Hindlimb muscle (tissue), 1 donor: ENCODE data around the gene EVI5L. TPM values are rescaled to one million over a fixed set of nuclear protein-coding genes. Genes with fewer than 3 reads are reported as not detected.
"Not testable (repeated sequence)": the region's sequence is repeated elsewhere in the genome, so short reads cannot be mapped to it uniquely, and the experiment has no call there.

Experiments used
- DNase-seq: peaks from one replicate; pipeline ENCODE4 v3.0.0-alpha.2; 2013
- polyA plus RNA-seq: library from polyadenylated mRNA; unstranded; fragments of 120-200 nt; gene quantifications from one replicate; pipeline ENCODE4 v1.2.1, GENCODE V29; 2013; ENCODE audit not compliant: insufficient read length

Gene EVI5L
- 17.6 TPM for polyA plus RNA-seq

DNA sequence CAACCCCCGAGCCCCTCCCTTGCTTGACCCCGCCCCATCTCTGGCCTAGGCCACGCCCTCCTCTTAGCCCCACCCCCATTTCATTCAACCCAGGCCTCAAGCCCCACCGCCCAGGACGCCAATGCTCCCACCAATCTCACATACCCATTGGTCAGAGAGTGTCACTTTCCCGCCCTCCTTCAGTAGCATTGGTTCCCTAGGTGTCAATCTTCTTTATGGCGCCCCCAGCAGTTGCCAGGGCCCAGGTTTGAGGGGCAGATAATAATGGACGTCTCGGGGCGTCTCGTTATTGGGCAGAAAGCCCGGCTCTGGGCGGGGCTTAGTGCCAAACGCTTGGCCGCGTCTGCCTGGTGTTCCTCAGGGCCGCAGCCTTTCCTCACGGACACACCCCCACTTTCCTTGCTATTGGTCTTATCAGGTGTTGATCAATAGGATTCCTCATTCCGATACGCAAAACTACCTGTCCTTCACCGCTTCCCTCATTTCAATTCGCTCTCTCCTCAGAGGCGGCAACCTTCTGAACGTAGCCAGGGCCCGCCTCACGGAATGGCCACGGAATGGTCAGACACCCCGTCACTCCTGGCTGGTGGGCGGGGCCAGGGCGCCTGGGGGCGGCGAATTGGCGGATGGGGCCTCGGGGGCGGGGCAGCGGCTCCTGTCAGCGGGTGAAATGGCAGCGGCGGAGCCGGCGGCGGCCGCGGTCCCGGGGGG lies at the start of gene EVI5L:
EVI5L (plus strand) TSS at position 658 of the 711 bp plus-strand sequence. CDS start 16,325 bp downstream, outside the sequence.
- peak; percentile 99 for DNase-seq

DNA sequence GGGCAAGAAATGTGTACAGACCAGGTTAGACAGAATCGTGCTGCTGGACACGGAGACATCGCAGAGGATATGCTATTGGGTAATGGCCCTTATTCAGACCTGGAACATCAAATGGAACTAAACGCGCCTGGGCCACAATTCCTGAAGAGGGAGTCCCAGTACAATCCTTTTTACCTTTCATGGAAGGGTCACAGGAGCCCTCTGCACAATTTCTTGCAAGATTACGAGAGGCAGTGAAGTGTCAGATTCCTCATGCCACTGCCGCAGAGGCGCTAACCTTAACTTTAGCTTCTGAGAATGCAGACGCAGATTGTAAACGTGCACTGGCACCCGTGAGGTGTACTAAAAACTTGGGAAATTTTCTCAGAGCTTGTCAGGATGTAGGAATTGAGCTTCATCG lies 48.9 kb upstream of the EVI5L start:
- DNase-seq = no peak

DNA sequence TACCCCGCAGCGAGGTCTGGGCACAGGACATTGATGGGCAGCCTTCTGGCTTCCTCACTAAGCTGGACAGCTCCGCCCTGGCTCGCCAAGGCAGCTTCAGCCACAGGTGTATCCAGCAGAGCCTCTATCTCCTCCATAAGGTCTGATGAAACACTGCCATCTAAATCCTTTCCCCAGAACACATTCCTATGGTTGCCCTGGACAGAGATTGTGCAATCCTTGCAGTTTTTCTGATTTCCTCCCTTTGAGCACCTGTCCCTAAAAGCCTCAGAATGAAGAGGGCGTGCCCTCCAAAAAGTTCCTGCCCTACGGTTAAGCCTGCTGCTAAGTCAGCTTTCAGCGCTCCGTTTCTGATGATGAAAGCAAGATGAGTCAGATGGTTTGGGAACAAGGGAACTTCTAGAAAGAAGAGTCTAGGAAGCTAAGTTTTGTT lies 46.0 kb upstream of the EVI5L start:
- no peak for DNase-seq

DNA sequence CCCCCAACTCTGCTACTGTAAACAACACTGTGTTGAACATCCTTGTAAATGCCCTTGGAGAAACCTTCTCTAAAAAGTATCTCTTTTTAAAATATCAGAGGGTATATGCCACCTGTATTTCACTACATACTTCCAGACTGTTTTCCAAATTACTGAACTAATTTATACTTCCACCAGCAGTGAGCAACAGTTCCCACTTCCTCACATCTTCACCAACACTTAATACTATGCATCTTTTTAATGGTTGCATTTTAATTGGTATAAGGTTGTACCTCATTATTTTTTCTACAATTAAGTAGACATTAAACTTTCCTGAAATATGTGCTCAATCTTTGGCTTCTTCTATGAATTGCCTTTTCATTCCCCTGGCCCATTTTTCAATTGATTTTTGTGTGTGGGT lies 45.2 kb upstream of the EVI5L start:
- DNase-seq = no peak

DNA sequence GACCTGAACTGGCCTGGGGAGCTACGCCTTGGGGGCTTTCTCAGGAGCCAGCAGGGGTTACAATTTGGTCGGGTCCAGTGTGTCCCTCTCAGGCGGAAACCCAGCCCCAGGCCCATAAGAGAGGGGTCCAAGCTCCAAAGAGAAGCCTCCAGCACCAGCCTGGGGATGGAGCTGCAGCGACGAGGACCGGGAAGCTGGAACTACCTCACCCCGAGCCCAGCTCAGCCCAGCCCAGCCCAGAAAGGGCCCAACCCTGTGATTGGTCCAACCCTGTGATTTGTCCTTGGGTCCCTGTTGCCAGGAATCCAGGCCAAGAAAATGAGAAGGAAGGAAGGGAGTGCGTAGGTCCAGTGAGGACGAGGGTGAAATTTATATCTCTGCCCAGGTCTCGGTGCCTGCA lies 42.9 kb upstream of the EVI5L start:
- DNase-seq = no peak

DNA sequence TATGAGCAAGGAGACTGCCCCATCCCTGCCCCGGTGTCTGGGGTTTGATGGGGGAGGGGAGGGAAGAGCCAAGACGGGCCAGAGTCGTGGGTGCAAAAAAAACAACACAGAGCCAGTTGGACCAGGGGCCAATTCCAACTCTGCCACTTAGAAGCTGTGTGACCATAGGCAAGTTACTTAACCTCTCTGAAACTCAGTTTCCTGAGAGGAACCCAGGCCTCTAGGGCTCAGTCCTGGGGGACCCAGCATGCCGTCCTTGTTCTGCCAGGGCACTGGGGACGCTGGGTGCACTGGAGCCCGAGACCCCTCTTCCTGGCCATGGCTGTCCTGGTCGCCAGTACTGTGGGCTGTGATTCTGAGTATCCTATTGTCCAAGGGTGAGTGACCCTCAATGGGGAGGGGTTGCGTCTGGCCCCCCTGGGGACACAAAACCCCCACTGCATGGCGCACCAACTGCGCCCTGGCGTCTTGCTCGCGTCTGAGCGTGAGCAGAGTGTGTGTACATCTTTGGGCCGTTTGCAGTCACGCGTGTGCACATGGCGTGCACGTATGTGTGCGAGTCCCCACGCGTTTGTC lies 42.3 kb upstream of the EVI5L start:
- no peak for DNase-seq

DNA sequence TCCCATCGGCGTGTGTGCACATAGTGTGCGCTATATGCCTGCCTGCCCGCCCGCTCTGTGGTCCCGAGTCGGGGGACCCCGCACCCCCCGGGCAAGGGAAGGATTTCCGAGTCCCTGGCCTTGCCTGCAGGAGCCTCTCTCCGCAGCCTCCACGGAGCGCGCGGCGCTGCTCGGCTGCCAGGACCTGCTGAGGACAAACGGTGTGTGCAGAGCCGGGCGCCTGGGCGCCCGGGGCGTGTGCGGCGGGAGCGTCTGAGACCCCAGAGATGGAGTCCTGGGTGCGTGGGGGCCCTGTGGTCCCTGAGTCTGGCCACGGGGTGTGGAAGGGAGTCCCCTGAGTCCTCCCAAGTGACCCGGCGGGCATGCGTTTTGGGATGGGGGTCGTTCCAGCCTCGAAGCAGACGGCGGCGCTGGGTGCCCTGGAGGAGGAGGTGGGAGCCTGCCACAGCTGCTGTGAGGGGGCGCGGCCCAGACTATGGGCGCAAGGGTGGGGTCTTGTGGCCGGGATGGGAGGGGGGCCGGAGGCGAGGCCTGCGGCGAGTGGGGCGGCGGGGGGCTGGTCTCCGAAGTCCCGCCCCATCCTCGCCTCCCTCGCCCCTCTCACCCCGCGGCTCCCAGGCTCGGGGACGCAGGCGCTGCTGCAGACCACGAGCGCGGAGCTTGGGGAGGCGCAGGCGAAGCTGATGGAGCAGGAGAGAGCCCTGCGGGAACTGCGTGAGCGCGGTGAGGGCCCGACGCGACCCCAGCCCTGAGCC lies 41.7 kb upstream of the EVI5L start:
- DNase-seq = no peak

DNA sequence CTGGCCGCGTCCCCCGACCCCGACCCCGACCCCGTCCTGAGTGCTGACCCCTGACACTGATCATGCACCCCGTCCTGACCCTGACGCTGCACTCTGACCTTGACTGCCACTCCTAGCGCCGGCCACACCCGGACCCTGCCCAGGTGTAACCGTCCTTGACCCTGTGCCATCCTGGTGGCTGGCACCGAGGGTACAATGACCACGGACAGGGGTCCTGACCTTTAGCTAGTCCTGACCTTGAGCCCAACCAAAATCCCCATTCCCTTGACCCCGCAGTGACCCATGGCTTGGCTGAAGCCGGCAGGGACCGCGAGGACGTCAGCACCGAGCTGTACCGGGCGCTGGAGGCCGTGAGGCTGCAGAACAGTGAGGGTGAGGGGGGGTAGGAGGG lies 41.1 kb upstream of the EVI5L start:
- no peak for DNase-seq

DNA sequence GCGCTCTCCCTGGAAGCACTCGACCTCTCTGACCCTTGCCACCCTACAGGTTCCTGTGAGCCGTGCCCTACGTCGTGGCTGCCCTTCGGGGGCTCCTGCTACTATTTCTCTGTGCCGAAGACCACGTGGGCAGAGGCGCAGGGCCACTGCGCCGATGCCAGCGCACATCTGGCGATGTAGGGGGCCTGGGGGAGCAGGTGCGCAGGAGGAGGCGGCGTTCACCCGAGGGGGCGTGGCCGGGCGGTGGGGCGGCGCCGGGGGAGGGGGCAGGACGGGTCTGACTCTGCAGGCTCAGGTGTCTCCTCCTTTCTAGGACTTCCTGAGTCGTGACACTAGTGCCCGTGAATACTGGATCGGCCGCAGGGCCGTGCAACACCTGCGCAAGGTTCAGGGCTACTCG lies 40.6 kb upstream of the EVI5L start:
- no peak for DNase-seq

DNA sequence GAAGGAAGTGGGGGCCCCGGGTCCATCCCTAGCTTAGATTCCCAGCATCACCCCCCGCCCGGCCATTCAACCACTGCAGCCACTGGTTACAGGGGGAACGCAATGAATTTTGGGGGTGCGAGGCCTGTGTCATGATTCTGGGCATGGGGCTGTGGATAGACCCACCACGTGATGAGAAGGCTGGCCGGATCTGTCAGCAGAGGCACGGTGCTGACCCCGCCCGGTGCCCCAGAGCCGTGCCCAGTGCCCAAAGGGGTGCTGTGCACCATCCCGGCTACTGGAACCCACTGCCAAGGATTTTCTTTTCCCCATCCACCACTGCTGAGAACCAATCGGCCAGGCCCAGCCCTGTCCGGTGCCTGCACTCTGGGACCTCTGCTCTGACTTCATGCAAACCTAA lies 39.6 kb upstream of the EVI5L start:
- no peak for DNase-seq

DNA sequence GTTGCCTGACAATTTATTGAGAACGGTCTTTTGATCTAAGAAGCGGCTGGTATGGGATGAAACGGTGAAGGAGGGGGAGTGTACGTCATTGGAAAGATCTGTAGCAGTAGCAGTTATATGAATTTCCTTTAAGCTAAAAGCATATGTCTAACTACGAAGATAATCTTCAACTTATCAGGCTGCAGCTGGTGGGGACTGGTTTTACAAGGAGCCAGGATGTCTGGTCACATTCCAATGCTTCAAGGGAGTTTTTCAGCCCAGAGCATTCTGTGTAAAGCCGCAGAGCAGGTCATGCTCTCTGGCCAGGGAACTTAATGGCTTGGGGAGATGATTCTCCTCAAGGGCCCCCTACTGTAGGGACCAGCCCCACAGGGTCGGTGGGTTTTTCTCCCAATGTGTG lies 37.7 kb upstream of the EVI5L start:
- no peak for DNase-seq

DNA sequence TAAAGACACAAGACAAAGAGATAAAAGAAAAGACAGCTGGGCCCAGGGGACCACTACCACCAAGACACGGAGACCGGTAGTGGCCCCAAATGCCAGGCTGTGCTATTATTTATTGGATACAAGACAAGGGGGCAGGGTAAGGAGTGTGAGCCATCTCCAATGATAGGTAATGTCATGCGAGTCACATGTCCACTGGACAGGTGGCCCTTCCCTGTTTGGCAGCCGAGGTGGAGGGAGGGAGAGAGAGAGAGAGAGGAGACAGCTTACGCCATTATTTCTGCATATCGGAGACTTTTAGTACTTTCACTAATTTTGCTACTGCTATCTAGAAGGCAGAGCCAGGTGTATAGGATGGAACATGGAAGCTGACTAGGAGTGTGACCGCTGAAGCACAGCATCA lies 37.3 kb upstream of the EVI5L start:
- not testable (repeated sequence) for DNase-seq

DNA sequence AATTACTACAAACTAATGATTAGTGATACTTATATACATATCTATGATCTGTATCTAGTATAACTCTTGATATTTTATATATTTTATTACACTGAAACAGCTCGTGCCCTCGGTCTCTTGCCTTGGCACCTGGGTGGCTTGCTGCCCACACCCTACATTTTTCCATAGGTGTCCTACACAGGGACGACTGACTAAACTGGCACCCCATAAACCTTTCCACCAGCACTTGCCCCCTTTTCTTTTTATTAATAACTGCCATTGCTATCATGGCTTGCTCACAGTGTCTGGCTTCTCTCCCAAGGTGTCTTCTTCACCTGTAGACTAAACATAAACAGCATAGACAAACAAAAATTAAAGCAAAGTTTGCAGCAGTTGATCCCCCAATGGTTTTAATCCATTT lies 36.5 kb upstream of the EVI5L start:
- DNase-seq = no peak

DNA sequence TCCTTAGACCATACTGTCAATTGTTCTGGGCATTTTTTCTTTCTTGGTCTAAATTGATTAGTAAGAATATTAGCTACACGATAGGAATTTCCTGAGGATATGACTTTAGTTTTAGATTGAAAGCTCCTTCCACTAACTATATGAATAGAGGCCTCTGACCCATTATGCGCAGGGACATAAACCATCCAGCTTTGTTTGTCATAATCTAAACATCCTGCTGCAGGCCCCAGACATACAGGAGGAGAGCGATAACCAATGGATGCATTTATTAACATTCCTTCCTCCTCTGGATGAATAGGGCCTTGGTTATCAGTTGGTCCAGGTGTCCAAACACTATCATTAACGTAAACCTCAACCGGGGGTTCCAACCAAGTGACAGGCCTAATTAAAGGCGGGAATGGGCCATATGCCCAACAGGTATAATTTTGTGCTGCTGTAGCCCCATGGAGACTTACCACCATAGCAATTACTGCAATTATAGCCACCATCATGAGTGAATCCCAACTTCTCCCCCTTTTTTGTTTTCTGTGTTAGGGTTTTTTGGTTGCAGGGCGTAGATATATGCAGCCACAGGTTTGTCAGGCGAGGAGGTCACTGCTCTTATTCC lies 34.4 kb upstream of the EVI5L start:
- DNase-seq = no peak

DNA sequence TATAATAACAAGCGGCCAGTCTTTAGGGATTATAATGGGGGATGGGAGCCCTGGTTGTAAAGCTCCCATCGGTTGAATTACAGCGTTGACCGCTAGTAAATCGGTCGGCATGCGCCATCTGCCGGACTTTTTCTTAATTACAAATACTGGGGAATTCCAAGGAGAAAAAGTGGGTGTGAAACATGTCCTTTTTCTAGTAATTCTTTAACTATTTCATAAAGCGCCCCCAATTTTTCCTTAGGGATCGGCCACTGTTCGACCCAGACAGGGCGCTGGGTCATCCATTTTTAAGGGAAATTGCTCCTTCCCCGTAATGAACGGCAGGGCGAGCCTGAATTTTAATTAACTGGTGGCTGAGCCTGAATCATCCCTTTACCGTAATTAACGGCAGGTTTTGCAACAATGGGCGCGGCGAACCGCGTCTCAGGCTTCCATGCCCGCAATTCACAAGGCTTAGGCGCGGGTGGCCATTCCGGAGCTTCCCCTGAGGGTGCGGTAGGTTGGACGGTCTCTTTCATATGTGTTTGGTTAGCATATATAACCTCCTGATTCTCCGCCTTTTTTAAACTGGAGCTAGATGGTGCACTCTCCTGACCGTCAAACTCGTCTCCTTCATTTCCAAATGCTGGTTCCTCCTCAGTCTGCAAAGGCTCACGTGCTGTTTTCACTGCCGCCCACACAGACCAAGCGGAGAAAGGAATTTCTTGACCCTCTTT lies 30.2 kb upstream of the EVI5L start:
- peak; percentile 70 for DNase-seq

DNA sequence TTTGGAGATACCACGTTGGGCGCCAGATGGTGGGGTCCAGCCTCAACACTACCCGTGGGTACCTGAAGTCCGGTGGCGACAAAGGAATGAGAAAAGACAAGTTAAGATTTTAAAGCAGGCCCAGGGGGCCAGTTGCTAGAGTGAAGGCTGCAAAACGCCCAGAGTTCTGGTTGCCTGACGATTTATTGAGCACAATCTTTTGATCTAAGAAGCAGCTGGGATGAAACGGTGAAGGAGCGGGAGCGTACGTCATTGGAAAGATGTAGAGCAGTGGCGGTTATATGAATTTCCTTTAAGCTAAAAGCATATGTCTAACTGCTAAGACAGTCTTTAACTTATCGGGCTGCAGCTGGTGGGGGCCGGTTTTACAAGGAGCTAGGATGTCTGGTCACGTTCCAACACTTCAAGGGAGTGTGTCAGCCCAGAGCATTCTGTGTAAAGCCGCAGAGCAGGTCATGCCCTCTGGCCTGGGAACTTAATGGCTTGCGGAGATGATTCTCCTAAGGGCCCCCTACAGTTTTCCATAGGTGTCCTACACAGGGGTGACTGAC lies 28.9 kb upstream of the EVI5L start:
- DNase-seq = no peak

DNA sequence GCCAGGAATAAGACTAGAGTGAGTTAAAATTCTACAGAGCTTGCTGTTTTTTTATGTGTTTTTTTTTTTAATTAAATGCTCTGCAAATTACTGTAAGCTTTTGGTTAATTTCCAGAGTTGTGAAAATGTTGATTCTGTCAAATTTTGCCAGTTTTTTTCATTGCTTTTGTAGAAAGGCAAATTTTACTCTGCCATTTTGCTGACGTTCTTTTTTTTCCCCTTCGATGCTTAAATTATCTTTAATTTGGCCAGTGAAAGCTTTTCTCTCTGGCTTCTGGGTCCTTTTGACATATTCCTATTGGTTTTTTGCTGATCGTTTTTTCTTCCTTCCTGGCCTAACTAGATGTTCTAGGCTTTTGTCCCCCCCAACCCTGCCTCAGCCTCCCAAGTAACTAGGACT lies 23.8 kb upstream of the EVI5L start:
- no peak for DNase-seq

DNA sequence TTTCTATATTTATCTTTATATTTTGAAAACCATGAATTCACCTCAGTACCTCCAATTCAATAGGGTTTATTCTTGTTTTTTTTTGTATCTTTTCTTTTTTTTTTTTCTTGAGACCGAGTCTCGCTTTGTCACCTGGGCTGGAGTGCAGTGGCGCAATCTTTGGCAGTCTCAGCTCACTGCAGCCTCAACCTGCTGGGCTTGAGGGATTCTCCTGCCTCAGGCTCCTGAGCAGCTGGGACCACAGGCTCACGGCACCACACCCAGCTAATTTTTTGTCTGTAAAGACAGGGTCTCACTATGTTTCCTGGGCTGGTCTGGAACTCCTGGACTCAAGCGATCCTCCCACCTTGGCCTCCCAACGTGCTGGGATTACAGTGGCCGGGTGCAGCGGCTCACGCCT lies 23.1 kb upstream of the EVI5L start:
- DNase-seq = no peak

DNA sequence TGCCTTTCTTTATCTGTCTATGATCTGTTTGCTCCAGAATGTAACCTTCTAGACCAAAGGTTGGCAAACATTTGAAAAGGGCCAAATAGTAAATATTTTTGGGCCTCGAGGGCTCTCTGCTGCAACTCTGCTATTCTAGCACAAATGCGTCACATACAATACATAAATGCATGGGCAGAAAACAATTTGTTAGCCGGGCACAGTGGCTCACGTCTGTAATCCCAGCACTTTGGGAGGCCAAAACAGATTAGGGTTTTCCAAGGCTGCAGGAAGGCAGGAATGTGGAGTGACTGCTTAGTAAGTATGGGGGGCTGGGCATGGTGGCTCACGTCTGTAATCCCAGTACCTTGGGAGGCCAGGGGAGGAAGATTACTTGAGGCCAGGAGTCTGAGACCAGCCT lies 21.9 kb upstream of the EVI5L start:
- DNase-seq = no peak

DNA sequence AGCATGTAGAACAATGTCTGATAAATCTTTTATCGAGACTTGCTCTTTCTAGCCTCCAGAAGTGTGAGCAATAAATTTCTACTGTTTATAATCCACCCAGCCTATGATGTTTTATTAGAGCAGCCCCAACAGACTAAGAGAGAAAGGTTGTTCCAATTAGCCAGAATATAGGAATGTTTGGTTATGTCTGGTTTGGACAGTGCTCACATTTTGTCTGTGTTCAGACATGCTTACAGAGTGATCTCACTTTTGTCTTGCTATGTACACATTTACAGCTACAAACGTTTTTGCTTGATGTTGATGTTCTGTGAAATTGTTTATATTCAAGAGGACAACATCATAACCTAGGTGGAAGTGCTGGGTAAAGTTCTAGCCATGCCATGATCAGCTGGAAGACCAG lies 18.0 kb upstream of the EVI5L start:
- no peak for DNase-seq

DNA sequence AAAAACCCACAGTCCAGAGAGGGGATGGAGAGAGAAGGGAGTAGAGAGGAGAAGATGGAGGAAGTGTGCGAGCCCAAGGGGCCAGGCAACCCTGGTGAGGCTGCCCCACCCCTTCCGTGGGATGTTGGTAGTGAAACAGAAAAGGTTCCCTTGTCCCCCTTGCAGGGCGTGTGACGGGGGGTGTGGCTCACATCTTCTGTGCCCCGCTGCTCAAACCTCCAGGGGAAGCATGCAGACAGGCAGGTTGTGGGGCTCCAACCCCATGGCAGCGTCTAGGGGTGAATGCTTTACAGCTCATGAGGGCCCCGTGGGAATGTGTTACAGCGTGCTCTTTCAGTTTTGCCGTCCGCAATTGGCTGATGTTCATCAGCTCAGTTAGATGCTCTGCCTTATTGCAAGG lies 14.7 kb upstream of the EVI5L start:
- no peak for DNase-seq

DNA sequence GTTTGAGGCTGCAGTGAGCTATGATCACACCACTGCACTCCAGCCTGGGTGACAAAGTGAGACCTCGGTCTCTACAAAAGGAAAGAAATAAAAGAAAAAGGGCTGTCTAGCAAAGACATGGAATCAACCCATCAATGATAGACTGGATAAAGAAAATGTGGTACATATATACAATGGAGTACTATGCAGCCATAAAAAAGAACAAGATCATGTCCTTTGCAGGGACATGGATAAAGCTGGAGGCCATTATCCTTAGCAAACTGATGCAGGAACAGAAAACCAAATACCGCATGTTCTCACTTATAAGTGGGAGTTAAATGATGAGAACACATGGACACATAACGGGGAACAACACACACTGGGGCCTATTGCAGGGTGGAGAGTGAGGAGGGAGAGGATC lies 14.0 kb upstream of the EVI5L start:
- not testable (repeated sequence) for DNase-seq

DNA sequence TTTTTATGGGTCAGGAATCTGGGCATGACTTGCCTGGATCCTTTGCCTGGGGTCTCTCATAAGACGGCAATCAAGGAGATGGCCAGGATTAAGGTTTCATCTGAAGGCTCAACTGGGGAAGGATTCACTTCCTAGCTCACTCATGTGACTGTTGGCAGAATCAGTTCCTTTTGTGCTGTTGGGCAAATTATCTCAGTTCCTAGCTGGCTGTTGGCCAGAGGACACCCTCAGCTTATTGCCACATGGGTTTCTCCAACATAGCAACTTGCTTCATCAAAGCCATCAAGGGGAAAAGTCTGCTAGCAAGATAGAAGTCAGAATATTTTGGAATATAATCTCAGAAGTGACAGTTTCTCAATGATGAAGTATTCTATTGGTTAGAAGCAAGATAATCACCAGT lies 12.2 kb upstream of the EVI5L start:
- no peak for DNase-seq
